Vagina (tissue), 2 donors: ENCODE data around the gene VAMP2. TPM values are rescaled to one million over a fixed set of nuclear protein-coding genes. Genes with fewer than 3 reads are reported as not detected.

Experiments used
- DNase-seq, 2 donors: peaks; one replicate each; pipeline ENCODE4 v3.0.0-alpha.2; 2017; ENCODE audit errors: extremely low spot score in 2 of 2
- H3K27ac ChIP-seq: fragments of 200-600 bp; sonication (generic); one replicate; pipeline ENCODE4 v1.5.1; 2019
- H3K27me3 ChIP-seq: fragments of 200-600 bp; sonication (generic); one replicate; pipeline ENCODE4 v1.5.1; 2019
- H3K36me3 ChIP-seq, 2 donors: fragments of 200-600 bp; sonication (generic); one replicate each; pipeline ENCODE4 v1.5.1; 2017 to 2019
- H3K4me1 ChIP-seq: fragments of 200-600 bp; sonication (generic); one replicate; pipeline ENCODE4 v1.5.1; 2019
- H3K4me3 ChIP-seq, 2 donors: fragments of 200-600 bp; sonication (generic); 1 replicate in 1 of 2; 2 replicates in 1 of 2; pipeline ENCODE4 v1.5.1; 2016 to 2019
- H3K9me3 ChIP-seq: fragments of 200-600 bp; sonication (generic); one replicate; pipeline ENCODE4 v1.5.1; 2019
- POLR2A ChIP-seq, 2 donors: fragments of 450-650 bp; IDR thresholded peaks; one replicate each; pipeline ENCODE4 v1.6.1; 2017; ENCODE audit warnings: antibody characterized with exemption in 2 of 2, mild to moderate bottlenecking in 2 of 2, moderate library complexity in 2 of 2
- POLR2AphosphoS5 ChIP-seq, 2 donors: sonication (generic); formaldehyde crosslinking; IDR thresholded peaks; one replicate each; pipeline ENCODE4 v1.9.0; 2017; ENCODE audit warnings: antibody characterized with exemption in 2 of 2, mild to moderate bottlenecking in 2 of 2, low read depth in 1 of 2; ENCODE audit not compliant: insufficient read depth in 1 of 2
- intact Hi-C: fragments of 100-400 bp; cut with DNase I; formaldehyde crosslinking; loops from one replicate; pipeline ENCODE4 v1.15.1; 2023
- total RNA-seq: library from RNA; depleted of rRNA; stranded (reverse); fragments of >200 nt; gene quantifications from one replicate; pipeline ENCODE4 v1.2.3, GENCODE V29; 2016
- TF ChIP-seq, protein P1 (sequence below), 3 experiments: fragments of 450-650 bp in 2 of 3; fragments of 200-600 bp in 1 of 3; sonication (generic) in 1 of 3; IDR thresholded peaks; one replicate each; pipeline ENCODE4 v1.5.1; 2017 to 2019; ENCODE audit warnings: antibody characterized with exemption in 3 of 3, mild to moderate bottlenecking in 2 of 3, moderate library complexity in 2 of 3

The VAMP2 gene
- total RNA-seq, 1 donor from 2014 or later = 35.6 TPM

DNA sequence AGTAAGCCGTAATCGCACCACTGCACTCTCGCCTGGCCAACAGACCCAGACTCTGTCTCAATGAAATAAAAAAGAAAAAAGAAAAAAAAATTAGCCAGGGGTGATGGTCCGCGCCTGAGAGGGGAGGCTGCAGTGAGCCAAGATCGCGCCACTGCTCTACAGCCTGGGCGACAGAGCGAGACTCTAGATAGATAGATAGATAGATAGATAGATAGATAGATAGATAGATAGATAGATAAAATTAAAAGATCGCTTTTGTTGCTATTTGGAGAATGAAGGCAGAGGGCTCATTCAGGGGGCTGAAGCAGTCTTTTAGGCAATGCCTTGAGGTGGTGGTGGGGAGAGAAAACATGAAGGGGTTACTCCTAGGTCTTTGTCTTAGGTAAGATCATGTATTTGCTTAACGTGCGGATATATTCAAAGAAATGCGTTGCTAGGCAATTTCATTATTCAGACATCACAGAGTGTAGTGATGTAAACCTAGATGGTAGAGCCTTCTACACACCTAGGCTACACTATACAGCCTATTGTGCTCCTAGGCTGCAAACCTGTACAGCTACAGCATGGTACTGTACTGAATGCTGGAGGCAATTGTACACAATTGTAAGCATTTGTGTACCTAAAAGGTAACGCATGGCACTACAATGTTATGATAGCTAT lies 34.5 kb downstream of the VAMP2 start:
- Histone ChIP-seq H3K4me3 (no peak overlapping the region), H3K27me3 (no peaks in the 10 kb centered on the region), H3K36me3 (no peaks in the 10 kb centered on the region), H3K4me1 (peaks cover 32% of the 10 kb centered on the region), H3K9me3 (no peaks in the 10 kb centered on the region), H3K27ac (no peak overlapping the region)
- no peak for DNase-seq
- TF ChIP-seq, protein P1, sequence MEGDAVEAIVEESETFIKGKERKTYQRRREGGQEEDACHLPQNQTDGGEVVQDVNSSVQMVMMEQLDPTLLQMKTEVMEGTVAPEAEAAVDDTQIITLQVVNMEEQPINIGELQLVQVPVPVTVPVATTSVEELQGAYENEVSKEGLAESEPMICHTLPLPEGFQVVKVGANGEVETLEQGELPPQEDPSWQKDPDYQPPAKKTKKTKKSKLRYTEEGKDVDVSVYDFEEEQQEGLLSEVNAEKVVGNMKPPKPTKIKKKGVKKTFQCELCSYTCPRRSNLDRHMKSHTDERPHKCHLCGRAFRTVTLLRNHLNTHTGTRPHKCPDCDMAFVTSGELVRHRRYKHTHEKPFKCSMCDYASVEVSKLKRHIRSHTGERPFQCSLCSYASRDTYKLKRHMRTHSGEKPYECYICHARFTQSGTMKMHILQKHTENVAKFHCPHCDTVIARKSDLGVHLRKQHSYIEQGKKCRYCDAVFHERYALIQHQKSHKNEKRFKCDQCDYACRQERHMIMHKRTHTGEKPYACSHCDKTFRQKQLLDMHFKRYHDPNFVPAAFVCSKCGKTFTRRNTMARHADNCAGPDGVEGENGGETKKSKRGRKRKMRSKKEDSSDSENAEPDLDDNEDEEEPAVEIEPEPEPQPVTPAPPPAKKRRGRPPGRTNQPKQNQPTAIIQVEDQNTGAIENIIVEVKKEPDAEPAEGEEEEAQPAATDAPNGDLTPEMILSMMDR (IDR thresholded peaks at IDR 0.05) = no peak
- TF ChIP-seq POLR2AphosphoS5 (IDR thresholded peaks at IDR 0.05; ENCODE audit: insufficient read depth in 1 of 2, low read depth in 1 of 2) = no peak
- TF ChIP-seq POLR2A (IDR thresholded peaks at IDR 0.05) = no peak
- intact Hi-C loops = no loop called here

DNA sequence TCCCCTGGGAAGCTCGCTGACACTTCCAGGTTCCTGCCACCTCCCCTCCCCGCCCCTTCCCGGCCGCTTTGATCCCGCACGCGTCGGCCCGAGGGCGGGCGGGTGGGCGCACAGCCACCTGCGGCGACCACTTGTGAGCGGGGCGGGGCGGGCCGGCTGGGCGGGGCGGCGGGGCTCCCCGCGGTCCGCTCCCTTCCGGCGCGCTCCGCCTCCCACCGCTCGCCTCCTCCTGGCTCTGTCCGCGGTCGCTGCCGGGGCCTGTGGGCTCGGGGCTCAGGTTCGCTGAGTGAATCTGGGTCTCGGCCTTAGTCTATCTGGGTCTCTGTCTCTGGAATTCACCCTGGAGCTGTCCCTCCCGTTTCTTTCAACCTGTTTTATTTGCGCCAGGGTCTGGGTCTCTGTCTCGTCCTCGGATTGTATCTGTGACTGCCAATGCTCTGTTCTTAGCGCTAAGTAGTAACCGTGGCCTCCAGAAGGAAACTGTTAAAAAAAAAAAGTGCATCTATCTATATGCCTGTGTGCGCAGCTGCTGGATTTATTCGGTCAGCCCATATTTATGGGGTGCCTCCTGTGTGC lies 36.2 kb downstream of the VAMP2 start:
- peaks cover 46% of the 10 kb centered on the region for H3K4me1 ChIP-seq
- DNase-seq = no peak
- TF ChIP-seq POLR2AphosphoS5 (IDR thresholded peaks at IDR 0.05; ENCODE audit: insufficient read depth in 1 of 2, low read depth in 1 of 2) = no peak
- TF ChIP-seq, protein P1 (IDR thresholded peaks at IDR 0.05) = no peak
- TF ChIP-seq POLR2A (IDR thresholded peaks at IDR 0.05) = no peak
- H3K9me3 ChIP-seq = no peaks in the 10 kb centered on the region
- peak overlapping the region; percentile 89 for H3K27ac ChIP-seq
- no peaks in the 10 kb centered on the region for H3K27me3 ChIP-seq
- H3K36me3 ChIP-seq = no peaks in the 10 kb centered on the region
- H3K4me3 ChIP-seq = peak overlapping the region; percentile 58 to 76
- intact Hi-C loops = no loop called here

DNA sequence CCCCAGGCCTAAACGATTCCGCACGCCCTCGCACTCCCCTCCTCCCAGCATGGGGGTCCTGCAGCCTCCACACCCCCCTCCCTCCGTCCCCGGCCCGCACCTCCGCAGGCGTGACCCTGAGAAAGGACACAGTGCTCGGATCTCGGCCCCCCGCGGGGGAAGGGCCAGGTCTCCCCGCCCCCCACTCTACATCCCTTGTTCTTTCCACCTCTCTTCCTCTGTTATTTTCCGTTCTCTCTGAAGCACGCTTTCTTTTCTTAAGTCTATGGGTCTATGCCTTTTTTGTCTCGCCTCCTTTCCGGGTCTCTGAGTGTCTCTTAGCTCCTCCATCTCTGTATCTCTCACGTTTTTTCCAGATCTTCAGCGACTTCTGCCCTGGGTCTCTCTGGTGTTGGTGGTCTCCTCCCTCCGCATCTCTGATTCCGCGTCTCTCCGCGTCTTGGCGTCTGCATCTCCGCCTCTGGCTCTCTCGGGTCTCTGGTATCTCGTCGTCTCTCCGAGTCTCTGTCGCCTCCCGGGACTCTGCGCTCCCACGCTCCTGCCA lies 36.7 kb downstream of the VAMP2 start:
- H3K36me3 ChIP-seq = no peaks in the 10 kb centered on the region
- no peak for DNase-seq
- H3K27ac ChIP-seq = peak overlapping the region; percentile 89
- no peaks in the 10 kb centered on the region for H3K9me3 ChIP-seq
- intact Hi-C loops = no loop called here
- no peaks in the 10 kb centered on the region for H3K27me3 ChIP-seq
- peaks cover 52% of the 10 kb centered on the region for H3K4me1 ChIP-seq
- TF ChIP-seq, protein P1 (IDR thresholded peaks at IDR 0.05) = no peak
- peak in 1 of 2 donors; percentile 50 for TF ChIP-seq POLR2AphosphoS5 (IDR thresholded peaks at IDR 0.05; ENCODE audit: insufficient read depth in 1 of 2, low read depth in 1 of 2)
- peak overlapping the region; percentile 58 to 76 for H3K4me3 ChIP-seq

DNA sequence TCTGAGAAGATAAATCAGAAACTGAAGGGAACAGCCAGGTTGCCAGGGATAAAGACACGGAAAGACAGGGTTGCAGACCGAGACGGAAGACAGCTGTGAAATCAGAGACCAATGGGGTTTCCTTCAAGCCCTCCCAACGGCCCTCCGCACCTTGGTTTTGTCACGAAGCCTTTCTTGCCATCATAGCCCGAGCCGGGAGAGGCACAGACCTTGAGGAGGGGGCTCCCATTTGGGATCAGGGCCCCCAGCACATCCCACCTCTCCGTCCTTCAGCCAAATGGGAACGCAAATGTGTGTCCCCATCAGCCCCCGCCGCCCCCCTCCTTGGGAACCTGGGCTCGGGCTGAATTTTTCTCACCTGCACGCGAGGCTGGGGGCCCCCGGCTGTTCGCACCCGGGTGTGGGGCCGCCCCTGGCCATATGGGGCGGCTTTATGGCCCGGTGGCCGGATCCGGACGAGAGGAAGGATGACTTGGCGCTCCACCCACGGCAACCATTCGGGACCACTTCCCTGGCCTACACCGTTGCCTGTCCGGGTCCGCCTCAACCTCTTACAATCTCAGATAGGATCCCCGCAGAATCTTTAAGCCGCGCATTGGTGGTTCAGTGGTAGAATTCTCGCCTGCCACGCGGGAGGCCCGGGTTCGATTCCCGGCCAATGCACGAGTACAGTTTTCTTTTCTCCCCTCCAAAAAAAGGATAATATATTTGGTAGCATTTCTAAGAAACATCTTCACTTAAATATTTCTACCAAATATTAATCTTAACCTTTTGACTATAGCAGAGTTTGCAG lies 37.4 kb downstream of the VAMP2 start:
- Histone ChIP-seq H3K36me3 (no peaks in the 10 kb centered on the region), H3K9me3 (no peaks in the 10 kb centered on the region), H3K4me3 (peak overlapping the region; percentile 58 to 76), H3K27me3 (no peaks in the 10 kb centered on the region), H3K27ac (peak overlapping the region; percentile 89), H3K4me1 (peaks cover 58% of the 10 kb centered on the region)
- TF ChIP-seq, protein P1 (IDR thresholded peaks at IDR 0.05) = no peak
- TF ChIP-seq POLR2AphosphoS5 (IDR thresholded peaks at IDR 0.05; ENCODE audit: insufficient read depth in 1 of 2, low read depth in 1 of 2) = peak in 1 of 2 donors; percentile 91
- intact Hi-C loops = no loop called here
- peak in 1 of 2 donors; percentile 91 for DNase-seq
